HG03342 (cell line): ENCODE measurements around the gene KCNMA1.

Source experiments
- ATAC-seq: cut with Tn5 transposase; IDR thresholded peaks from one replicate; pipeline ENCODE4 v1.9.1; 2021; ENCODE audit warnings: mild to moderate bottlenecking, moderate library complexity; ENCODE audit not compliant: unreplicated experiment

Gene KCNMA1

DNA sequence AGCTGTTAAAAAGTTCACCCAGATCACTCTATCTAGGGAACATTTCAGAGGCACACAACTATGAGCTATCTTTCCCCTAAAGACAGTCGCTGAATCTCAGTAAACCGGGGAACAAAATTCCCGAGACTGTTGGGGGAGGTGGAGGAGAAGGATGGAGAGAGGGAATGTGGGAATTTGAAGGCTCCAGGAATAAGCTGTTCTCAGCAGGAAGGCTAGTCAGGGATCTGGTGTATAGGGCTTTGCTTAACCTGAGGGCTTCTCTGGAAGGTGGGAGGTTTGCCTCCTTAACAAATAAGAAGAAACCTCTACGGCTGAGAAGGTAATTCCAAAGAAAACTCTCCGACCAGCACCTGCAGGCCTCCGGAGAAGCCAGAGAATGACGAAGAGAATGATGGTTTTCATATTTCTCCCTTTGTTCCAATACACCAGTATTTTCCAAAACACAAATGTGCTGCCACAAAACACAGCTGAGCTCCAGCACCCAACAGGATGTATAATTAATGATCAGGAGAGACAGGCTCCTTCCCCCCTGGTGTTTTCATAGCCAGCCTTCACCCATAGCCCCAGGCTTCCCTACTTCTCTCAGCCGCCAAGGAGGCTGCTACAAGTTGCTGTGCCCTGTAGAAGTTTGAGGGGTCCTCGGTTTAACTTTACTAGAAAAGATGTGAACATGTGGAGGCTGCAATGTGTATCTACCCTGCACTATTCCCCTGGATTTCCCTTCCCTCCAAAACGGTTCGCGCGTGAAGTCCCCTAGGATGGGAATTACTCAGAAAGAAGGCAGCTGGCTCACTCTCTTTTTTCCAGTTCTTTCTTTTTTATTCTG, 2.0 kb downstream of the KCNMA1 start:
- no peak for ATAC-seq

DNA sequence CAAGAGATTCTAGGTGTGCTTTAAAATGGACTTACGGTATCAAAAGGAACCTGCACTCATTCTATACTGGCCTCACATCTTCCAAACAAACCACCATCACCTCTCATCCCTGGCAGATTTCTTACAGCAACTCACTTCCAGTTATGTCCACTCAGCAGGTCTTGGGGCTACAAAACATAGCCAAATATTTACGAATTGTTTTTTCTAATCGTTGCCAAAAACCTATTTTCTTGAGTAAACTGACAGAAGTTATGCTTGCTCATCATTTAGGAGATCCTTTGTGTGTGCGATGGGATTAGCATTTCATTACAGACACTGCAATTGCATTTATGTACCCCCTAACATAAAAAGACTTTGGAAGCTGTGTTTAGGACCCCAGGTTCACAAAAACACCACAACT, 2.7 kb downstream of the KCNMA1 start:
- no peak for ATAC-seq

DNA sequence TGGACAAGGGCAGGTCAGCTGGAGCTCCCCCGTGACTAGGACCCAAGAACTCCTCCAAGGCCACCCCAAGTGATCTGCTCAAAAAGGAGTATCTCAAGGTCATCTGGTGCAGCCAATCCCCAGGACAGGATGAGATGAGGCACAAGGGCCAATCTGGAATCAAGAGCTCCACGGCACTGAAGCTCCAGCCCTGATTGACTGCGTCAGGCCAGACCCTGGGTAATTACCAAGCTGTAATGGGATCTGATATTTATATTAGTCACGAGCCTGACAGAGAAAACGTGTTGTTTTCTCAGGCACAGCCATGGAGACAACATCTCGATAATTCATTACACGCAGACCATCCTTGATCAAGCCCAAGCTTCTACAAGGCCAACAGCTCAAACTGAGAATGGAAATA, 4.2 kb downstream of the KCNMA1 start:
- ATAC-seq: no peak

DNA sequence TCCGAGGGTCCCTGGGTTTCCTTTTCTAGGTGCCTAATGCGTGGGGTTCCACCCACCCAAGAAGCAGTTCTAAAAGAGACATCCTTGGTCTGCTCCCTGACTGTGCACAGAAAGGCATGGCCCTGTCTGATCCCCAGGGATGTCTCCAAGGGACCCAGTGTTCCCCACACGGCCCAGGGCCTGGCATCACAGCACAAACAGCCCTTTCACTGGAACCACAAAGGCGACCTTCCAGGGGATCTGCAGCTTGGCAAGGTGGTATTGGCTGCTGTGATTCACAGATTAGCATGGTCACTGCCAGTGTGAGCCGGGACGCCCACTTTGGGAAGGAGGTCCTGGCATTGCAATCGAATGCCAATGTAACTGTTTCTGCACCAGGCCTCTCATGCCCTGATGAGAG, 6.4 kb downstream of the KCNMA1 start:
- ATAC-seq: no peak

DNA sequence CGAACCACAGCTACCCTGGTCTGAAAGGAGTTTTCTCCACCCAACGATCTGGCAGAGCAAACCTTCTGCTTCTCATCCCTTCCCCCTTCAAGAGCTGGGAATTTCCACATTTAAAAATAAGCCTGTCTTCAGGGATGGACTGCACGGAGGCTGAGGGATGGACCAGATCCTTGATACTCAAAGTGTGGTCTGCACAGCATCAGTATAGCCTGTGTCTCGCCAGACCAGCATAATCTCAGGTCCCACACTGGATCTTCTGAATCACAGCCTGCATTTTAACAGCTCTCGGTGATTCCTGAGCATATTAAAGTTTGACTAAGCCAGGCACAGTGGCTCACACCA, 7.1 kb downstream of the KCNMA1 start:
- no peak for ATAC-seq

DNA sequence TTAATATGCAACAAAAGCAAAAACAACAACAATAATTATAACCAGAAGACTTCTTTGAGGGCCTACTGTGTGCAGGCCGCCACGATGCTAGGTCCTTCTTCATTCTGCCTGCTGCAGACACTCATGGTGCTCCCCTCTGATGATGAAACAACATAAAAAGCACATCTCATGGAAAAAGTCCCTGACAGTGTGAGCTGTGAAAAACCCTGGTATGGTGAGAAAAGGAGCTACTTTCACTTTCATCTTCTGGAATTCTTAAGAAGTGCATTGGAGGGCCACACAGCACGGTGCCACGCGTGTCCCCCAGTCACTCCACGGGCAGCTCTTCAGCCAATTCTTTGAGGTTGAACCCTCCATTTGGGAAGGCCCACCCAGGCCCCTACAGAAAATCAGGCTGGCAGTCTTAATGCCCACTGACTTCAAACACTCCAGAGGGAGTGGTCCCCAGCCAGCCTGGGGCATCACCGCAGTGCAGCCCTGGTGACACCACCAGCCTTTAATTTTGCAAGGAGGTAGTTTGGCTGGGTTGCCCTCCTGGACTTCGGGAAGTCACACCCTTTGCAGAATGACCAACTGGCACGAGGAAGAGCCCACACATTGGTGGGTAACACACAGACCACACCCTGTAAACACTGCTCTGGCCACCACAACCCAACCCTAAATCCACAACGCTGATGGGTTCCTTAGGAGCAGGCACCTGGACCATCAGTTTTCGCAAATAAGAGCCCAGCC, 7.7 kb downstream of the KCNMA1 start:
- no peak for ATAC-seq

DNA sequence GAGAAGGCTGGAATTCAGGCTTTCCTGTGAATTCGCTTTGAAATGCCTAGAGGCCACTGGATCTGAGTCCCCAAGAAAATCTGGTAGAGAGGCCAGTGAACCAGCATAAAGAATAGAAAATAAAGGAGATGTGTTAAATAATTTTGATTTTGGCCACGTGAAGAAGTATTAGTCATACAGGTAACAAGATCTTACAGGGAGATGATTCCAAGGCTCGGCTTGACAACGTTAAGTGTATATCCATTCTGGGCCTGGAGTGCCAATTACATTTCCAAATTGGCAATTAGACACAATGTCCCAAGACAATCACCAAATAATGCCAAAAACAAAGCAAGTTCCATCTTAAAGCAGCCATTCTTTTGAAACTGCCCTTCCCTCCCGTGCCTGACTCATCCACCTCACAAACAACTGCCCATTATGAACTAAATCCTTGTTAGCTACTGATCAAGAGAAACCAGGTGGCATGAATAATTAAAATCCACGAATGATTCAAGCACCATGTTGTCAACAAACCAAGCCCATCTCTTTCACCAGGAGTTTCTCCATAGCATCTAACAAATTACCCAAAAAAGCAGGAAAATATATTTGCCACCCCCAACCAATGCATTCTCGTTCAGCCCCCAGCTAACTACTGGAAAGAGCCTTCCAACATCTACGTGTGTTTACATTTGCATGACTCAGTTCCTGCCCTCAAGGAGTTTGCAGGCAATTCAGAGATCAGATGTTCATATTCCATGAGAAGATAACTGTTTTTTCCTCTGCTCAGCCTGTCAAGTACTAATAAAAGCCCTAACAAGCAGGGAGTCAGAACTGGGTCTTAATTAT, 8.5 kb downstream of the KCNMA1 start:
- ATAC-seq: no peak

DNA sequence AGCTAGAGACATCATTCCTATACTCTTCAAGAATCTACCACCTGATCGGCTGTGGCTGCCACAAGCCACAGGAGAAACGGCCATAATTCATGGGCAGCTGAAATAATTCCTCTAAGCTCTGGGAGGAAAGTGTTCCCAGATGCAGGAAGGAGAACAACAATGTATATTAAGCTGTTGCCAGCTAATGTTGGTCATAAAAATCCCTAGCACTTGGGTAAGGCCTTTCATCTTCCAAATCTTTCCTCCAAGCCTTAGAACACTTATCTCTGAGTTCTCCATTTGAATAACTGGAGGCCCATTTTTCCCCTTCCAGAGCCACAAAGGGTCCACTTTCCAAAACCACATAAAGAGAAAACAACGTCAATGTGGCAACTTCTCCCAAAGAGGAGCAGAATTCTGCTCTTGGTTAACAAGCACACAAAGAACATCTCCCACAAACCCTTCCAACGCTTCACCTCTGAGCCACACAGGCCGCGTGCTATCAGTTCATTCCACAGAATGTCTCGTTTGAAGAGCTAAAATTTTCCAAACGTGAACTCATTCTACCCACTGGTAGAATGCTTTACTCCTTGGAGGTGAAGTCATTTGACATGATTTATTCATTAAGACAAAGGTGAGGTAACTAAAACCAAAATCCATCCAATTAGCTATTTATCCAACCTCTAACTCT, 11.2 kb downstream of the KCNMA1 start:
- ATAC-seq: no peak

DNA sequence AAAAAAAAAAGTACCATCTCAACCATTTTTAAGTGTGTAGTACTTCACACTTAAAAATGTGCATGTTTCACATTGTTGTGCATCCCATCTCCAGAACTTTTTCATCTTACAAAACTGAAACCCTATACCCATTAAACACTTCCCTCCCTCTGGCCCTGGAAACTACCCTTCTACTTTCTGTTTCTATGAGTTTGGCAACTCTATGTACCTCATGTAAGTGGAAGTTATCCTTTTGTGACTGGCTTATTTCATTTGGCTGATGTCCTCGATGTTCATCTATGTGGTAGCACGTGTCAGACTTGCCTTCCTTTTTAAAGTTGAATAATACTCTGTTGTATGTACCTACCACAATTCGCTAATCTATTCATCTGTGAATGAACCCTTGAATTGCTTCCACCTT, 12.2 kb downstream of the KCNMA1 start:
- no peak for ATAC-seq

DNA sequence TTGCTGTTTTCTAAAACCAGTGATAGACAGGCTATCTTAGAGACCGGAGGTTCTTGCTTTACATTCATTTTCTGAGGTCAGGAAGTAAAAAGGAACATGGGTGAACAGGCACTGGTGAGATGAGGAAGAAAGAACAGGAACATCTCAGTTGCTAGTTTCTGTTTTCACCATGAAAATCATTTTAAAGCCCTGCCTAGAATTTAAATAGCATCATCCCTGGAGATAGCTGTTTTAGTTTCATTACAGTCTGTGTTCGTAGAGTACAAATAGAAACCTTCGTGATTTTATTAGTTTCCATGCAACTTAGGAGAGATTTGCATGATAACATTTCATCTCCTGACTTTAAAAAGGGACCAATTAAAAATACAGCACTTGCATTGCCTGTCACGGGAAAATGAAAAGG, 14.7 kb downstream of the KCNMA1 start:
- peak; percentile 82 for ATAC-seq

DNA sequence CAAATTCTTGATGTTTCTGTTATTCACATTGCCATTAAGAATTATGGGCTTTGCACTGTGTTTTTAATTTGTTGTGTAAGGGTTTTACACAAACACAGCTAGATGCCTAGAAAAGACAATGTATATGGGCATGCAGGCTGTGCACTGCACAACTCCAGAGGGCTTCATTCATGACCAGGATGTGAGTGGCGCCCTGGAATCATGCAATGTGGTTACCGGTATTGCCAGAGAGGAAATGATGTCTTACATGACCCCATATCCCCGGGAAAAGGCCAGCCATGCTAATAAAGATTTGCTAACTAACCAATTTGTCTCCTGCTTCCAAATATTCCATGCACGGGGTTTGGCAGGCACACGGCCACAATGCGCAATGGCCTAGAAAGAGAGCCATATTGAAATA, 16.9 kb downstream of the KCNMA1 start:
- ATAC-seq: no peak

DNA sequence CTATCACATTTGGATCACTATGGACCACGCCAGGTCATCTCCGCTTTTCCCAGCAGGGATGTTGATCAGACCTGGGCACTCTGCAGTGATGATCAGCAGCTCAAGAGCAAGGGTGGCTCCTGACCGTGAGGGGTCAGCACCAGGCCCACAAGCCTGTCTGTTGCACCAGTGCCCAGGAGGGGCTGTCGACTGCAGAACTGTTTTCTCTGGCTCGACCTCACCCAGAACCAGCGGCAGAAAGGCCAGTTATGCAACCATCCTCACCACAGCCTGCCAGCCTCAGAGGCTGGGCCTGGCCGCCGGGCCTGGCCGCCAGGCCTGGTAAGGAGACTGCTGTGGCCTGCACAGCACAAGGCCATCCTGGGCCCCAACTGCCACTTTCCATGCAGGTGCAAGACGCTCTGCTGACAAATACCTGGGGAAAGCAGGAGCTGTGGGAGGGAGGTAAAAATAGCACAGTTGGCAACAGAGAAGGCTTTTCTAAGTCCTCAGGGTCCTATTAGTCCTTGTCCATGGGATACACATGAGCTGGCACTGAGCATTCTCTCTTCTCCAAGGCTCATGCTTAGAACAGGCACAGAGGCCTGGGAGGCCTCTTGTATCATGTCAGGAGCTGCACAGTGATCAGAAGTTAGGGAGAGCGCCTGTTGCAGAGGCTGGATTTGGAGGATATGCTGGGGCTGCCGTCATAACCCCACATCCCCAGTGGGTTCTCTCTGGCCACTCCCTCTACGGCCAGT, 17.5 kb downstream of the KCNMA1 start:
- ATAC-seq: no peak

DNA sequence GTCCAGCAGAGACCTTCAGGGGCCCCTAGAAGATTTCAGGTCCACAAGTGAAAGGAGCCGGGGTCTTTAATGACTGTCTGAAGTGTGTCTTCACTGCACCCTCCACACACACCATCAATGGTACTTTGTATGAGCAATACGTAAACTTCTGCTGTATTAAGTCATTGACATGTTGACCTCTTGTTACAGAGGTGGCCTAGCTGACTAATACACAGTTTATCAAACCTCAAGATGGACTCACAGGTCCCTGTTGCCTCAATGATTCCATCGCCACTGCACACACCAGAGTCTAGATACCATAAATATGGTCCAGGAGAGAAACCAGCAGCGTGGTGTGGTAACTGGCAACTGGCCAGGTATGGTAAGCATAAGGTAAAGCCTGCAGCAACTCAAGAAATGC, 19.5 kb downstream of the KCNMA1 start:
- no peak for ATAC-seq

DNA sequence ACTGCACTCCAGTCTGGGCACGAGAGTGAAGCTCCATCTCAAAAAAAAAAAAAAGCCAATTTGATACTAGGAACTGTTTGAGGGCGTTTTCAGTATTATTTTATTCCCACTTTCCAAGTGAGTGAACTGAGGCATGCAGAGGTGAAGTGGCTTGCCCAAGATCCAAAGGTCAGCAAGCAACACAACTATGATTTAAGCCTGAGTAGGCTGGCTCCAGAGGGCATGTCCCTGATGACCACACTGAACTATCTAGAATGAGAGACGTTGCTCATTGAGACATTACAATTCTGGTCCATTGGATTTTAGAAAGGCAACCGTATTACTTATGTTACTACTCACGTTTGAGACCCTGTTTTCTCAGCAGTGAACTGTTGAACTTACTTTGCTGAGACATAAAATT, 20.8 kb downstream of the KCNMA1 start:
- ATAC-seq: no peak

DNA sequence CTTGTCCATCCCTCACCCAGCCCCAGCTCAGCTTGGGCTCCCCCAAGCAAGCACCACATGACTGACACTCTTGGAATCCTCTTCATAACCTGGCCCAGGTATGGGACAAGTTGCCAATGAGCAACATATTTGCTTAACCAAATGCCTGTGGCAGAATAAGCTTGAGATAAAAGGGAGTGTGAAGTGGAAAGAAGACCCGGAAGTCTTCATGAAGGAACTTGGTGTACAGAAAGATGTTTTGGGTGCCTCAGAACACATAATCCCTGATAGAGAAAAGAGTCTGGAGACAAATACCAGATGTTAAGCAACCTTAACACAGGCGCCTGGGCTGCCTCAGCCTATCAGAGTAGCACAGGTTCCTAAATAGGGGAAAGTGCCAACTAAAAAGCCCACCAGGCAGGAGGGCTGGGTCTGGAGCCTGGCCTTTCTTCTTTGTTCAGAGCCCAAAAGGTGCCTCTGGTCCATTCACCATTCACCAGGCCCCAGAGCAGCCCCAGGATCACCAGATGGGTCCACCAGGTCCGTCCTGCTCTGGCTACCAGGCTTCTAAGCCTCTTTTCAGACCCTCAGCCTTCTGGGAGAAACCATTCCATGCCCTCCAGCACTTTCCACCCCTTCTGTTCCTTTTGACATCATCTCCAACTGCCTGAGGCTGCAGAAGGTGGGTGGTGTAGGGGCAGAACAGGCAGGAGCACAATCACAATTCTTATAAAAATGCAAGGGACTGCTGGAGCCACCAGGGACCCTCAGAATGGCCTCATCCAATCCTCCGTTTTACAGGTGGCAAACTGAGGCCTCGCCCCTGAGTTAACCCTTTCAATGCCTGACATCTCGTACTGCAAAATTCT, 22.6 kb downstream of the KCNMA1 start:
- ATAC-seq: no peak

DNA sequence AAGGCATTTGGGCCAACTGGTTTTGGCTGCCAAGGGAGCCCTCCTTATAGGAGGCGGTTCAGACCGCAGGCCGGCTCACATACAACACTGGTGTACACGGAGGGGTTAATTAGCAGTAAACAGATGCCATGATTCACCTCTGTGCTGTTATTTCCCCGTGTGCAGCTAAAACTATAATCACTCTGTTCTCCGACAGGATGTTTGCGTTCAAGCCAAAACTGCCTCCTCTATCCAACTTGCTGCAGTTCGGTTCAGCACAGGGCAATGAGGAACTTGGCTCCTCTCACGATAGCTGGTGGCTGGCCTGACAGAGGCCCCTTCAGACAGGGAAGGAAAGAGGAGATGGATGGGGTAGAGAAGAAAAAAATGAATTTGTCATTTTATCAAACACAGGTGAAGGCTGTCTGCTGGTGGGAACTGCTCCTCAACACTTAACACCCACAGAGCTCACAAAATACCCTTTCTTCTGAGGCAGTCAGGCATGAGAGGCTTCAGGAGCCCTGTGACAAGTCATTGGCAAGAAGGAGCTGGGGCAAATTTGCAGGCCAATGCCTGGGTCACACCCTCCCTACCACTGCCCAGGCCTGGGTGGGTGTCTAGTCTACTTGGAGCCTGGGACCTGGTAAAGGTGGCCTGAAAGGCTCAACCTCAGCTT, 24.0 kb downstream of the KCNMA1 start:
- ATAC-seq: no peak

DNA sequence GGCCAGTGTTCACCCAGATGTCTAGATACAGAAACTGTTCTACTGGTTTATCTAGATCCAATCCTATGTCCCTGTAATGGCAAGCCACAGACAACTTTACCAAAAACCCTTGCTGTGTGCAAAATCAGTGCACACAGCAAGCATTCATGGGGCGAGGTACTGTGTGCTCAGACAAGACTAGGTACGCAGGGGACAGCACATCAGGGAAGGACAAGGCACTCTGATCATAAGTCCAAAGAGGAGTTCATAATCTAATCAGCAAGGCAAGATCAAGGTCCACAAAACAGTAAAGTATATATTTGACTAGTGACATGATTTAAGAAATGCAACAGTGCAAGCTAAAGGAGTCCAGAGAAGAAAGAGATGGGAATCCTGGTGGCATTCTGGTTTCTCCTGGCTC, 25.9 kb downstream of the KCNMA1 start:
- ATAC-seq: no peak

DNA sequence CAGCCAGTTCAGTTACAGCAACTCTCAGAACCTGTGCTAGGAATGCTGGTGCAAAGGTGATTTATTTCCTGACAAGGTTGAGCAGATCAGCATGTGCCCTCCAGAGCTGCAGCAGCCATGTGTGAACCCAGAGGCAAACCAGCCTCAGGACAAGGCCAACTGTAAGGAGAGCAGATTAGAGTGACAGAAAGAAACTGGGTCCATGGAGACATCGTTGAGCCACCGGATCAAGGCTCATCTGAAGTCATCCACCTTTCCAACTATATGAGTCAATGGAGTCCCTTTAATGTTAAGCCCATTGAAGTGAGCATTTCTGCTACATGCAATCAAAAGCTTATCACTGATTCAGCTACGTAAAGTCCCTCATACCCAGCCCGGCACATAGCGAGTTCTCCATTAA, 26.4 kb downstream of the KCNMA1 start:
- no peak for ATAC-seq

DNA sequence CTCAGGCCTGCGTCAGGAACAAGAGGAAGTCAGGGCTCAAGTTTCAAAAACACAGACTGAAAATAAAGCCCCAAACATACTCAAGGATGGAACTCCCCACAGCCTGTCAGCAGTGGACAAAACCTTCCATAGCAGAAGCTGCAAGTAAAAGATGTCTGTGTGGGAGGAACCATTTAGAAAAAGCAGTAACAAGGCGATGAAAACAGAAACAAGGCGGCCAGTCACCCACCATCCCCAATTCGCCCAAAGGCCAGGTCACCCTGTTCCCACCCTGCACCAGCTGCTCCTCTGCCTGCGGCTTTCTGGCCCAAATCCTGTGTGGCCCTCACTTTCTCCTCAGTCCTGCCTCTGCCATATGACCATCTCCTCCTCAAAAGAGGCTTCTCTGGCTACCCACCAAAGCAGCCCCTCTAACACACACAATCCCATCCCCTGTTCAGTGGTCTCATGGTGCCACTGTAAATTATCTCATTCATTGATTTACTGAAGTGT, 27.8 kb downstream of the KCNMA1 start:
- ATAC-seq: no peak
